SK-N-MC (cell line): Measurements from ENCODE around the gene VASH2.

Experiments used
- EZH2 ChIP-seq: fragments of 200-600 bp; sonication (generic); IDR thresholded peaks from one replicate; pipeline ENCODE4 v1.6.1; 2017; ENCODE audit warnings: antibody characterized with exemption
- FOXP2 ChIP-seq: optimal IDR thresholded peaks from 2 replicates; pipeline ENCODE3; 2011; ENCODE audit warnings: mild to moderate bottlenecking, moderate library complexity; ENCODE audit not compliant: insufficient read depth; ENCODE audit errors: extremely low read length, control extremely low read depth
- POLR2AphosphoS5 ChIP-seq: IDR thresholded peaks from 2 replicates; pipeline ENCODE4 v1.6.1; 2012; ENCODE audit warnings: mild to moderate bottlenecking, low read depth, low read length, borderline replicate concordance

- TF ChIP-seq EZH2 (no peak), POLR2AphosphoS5 (no peak), FOXP2 (no peak)
These were observed 18.1 kb downstream of the VASH2 start for GRCh38 chr1:212968368-212968863.
